Bronchus fibroblast of lung (primary cell): ENCODE results near the gene PLA2G2C. TPM values are rescaled to one million over a fixed set of nuclear protein-coding genes. Genes with fewer than 3 reads are reported as not detected.

Experiments
- total RNA-seq: library from RNA; depleted of rRNA; stranded (reverse); fragments of >200 nt; gene quantifications from 2 replicates; pipeline ENCODE4 v1.2.3, GENCODE V29; 2015

The PLA2G2C gene, protein sequence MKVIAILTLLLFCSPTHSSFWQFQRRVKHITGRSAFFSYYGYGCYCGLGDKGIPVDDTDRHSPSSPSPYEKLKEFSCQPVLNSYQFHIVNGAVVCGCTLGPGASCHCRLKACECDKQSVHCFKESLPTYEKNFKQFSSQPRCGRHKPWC
- not detected in 2 replicates for total RNA-seq

GRCh38 chr1:20185834-20186782, at the start of gene PLA2G2C, which contains the start of gene UBXN10:
Gene PLA2G2C (minus strand): TSS chr1:20186518. CDS start chr1:20177363, 9,155 bp downstream.
Gene UBXN10 (plus strand): TSS chr1:20186096. CDS start chr1:20190562, 4,466 bp downstream.

DNA sequence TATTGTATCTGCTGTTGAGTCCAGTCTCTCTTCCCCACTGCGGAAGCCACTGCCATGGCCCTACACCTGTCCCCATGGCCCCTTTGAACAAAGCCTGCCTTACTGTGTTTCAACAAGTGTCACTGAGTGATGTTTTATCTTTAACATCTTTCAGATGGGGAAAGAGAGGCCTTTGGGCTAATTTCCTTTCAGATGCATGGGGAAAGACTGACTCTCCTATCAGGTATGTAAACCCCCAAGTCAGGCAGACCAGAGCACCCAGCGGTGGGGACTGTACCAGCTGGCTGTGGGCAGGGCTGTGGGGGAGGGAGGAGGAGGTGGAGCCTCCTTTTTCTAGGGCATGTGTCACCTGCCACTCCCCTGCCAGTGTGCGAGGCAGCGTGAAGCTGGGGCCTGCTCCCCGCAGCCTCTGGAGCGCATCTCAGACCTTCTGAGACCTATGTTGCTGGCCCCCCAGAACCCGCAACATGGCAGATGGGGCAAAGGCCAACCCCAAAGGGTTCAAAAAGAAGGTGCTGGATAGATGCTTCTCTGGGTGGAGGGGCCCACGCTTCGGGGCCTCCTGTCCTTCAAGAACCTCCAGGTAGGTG, 47.3 kb downstream of the PLA2G2C start, which contains the start of gene PLA2G2F:
TSS of gene PLA2G2F (plus strand) at position 363 of the 590 bp plus-strand sequence. CDS start at position 468, 105 bp downstream.

DNA sequence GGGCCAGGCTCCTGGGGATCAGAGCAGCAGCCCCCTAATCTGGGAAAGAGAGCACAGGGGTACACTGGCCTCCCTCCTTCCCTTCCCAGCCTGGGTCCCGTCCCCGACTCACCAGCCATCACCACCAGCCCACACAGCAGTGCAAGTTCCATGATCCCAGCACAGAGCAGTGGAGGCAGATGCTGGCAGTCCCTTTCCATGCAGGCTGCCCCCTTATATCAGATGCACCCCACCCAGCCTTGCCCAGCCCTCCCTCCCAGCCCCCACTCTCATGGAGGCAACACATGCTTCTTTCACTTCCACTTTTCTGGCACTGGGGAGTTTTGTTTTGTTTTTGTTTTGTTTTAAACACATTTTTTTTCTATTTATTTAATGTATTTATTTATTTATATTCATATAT, 67.0 kb downstream of the PLA2G2C start, which contains the start of gene PLA2G2D:
TSS of gene PLA2G2D (minus strand) at position 190 of the 400 bp plus-strand sequence. CDS start at position 152, 38 bp downstream.

Other genes with a start within 250 kb of the PLA2G2C start
- gene PLA2G2A, start 206.9 kb downstream of the PLA2G2C start, total RNA-seq: not detected in 2 replicates
- not detected in 2 replicates for gene PLA2G5, start 116.3 kb downstream of the PLA2G2C start, total RNA-seq
- not detected in 2 replicates for gene PLA2G2D, start 67.0 kb downstream of the PLA2G2C start, total RNA-seq
- gene PLA2G2F, start 47.2 kb downstream of the PLA2G2C start, total RNA-seq: not detected in 2 replicates
- gene UBXN10, start 422 bp downstream of the PLA2G2C start, total RNA-seq: under 0.01 TPM in 2 replicates
- not detected in 2 replicates for gene VWA5B1, start 104.4 kb upstream of the PLA2G2C start, total RNA-seq